Activated T-cell treated with anti-CD3 and anti-CD28 coated beads, Interleukin-2, amount 50 U/mL, for 72 hours (primary cell): ENCODE results near the gene MAL. TPM values are rescaled to one million over a fixed set of nuclear protein-coding genes. Genes with fewer than 3 reads are reported as not detected.

Experiments used
- ATAC-seq, 2 donors: fragments of 150-1000 bp; cut with Tn5 transposase; replicated peaks in 1 of 2; 2 replicates each; pipeline ENCODE4 v1.10.0; 2021; ENCODE audit warnings: moderate library complexity in 2 of 2, mild to moderate bottlenecking in 1 of 2
- DNase-seq, 2 donors: peaks; one replicate each; pipeline ENCODE4 v3.0.0; 2021 to 2022; ENCODE audit warnings: mixed read lengths in 1 of 2
- H3K27ac Mint-ChIP-seq: one replicate; pipeline ENCODE4 v1.8.0; 2022; ENCODE audit warnings: mild to moderate bottlenecking, moderate library complexity, mixed read lengths
- H3K27me3 Mint-ChIP-seq: one replicate; pipeline ENCODE4 v1.8.0; 2022; ENCODE audit warnings: low read depth, mixed read lengths
- H3K36me3 Mint-ChIP-seq, 2 donors: one replicate each; pipeline ENCODE4 v1.8.0; 2022; ENCODE audit warnings: mixed read lengths in 2 of 2, mild to moderate bottlenecking in 1 of 2; ENCODE audit not compliant: insufficient read depth in 2 of 2
- H3K4me1 Mint-ChIP-seq: one replicate; pipeline ENCODE4 v1.8.0; 2022; ENCODE audit warnings: low read depth, mixed read lengths
- H3K4me3 Mint-ChIP-seq, 2 donors: one replicate each; pipeline ENCODE4 v1.8.0; 2022; ENCODE audit warnings: mild to moderate bottlenecking in 2 of 2, mixed read lengths in 2 of 2, moderate library complexity in 2 of 2
- H3K9me3 Mint-ChIP-seq, 2 donors: one replicate each; pipeline ENCODE4 v1.8.0; 2022; ENCODE audit warnings: mixed read lengths in 2 of 2
- total RNA-seq, 2 donors: library from RNA; stranded (reverse); gene quantifications; one replicate each; pipeline ENCODE4 v1.2.3, GENCODE V29; 2022

The MAL gene
- total RNA-seq, 2 donors from 2014 or later: 92.6 to 93.8 TPM

DNA sequence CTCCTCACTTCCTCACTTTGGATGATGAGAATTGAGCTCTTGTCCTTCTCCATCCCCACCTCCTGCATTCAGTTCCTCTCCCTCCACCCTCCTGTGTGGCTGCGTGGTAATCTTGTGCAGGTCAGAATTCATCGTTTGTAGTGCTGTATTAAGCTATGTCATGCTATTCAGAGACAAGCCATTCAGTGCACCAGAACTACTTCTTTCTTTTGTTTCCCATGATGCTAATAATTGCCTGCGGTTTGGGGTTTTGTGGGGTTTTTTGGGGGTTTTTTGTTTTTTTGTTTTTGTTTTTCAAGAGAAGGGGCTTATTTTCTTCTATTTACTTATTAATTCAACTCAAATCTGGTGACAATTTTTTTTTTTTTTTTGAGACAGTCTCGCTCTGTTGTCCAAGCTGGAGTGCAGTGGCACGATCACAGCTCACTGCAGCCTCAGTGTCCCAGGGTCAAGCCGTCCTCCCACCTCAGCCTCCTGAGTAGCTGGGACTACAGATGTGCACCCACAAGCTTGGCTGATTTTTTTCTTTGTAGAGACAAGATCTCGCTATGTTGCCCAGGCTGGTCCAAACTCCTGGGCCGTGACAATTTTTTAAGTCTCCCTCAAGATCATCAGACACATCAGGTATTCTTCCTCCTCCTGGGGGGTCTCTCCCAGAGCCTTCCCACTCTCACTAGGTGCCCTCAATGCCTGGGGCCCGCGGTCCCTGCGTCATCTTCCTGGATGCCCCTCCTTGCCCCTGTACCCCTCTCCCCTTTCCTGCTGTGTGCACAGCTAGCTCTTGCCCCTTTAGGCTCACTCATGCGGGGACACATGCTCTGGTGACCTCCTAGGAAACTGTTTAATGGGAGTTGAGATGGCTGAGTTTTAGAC, 37.8 kb downstream of the MAL start:
- Mint-ChIP-seq H3K27me3 (no peaks in the 10 kb centered on the region), H3K27ac (peak overlapping the region; percentile 64), H3K9me3 (no peaks in the 10 kb centered on the region), H3K4me3 (peak overlapping the region; percentile 16 to 57), H3K36me3 (no peaks in the 10 kb centered on the region), H3K4me1 (peaks cover 34% of the 10 kb centered on the region)
- ATAC-seq: peak in 1 of 2 donors; percentile 19
- DNase-seq: no peak

DNA sequence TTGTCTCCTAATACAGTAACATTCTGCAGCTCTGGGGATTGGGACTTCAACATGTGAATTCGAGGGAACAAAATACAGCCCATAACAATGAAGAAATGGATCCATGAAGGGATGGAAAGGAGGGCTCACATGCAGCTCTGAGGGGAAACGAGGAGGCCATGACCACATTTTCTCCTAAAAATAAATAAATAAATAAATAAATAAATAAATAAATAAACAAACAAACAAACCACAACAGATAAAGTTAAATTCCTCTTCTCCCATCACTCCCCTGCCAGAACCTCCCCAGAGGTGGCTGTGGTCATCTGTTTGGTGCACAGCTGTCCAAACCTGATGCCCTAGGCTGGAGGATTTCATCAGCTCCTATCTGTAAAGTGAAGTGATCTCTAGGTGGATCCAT, 42.7 kb downstream of the MAL start:
- DNase-seq: no peak
- ATAC-seq: no peak
- Mint-ChIP-seq H3K4me1 (peaks cover 11% of the 10 kb centered on the region), H3K27me3 (no peaks in the 10 kb centered on the region), H3K36me3 (peaks cover 0 to 3% of the 10 kb centered on the region in 2 donors), H3K9me3 (no peaks in the 10 kb centered on the region), H3K4me3 (no peak overlapping the region), H3K27ac (no peak overlapping the region)

GRCh38 chr2:95069465-95069864, 44.0 kb downstream of the MAL start:
- Mint-ChIP-seq H3K36me3 (peaks cover 0 to 3% of the 10 kb centered on the region in 2 donors), H3K9me3 (no peaks in the 10 kb centered on the region), H3K4me3 (no peak overlapping the region), H3K27me3 (no peaks in the 10 kb centered on the region), H3K27ac (no peak overlapping the region), H3K4me1 (peaks cover 16% of the 10 kb centered on the region)
- ATAC-seq (no peak), DNase-seq (no peak)

DNA sequence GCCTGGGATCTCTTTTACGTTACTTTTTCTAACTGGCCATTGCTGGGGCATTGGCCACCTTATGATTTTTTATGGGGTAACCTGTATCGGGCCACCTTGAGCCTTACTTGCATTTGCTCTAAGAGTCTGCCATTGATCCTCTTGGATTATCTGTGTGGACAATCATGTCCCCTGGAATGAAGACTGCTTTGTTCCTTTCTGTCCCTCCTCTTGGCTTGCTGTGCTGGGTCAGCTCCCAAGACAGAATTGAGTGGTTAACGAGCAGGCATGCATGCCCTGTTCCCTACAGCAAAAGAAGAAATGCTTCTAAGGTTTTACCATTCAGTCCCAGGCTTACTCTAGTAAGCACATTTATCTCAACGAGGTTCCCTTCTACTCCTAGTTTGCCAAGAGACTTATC, 46.3 kb downstream of the MAL start:
- DNase-seq (no peak), ATAC-seq (no peak)
- Mint-ChIP-seq H3K27me3 (no peaks in the 10 kb centered on the region), H3K36me3 (peaks cover 0 to 3% of the 10 kb centered on the region in 2 donors), H3K4me1 (peaks cover 40% of the 10 kb centered on the region), H3K27ac (no peak overlapping the region), H3K9me3 (no peaks in the 10 kb centered on the region), H3K4me3 (no peak overlapping the region)

DNA sequence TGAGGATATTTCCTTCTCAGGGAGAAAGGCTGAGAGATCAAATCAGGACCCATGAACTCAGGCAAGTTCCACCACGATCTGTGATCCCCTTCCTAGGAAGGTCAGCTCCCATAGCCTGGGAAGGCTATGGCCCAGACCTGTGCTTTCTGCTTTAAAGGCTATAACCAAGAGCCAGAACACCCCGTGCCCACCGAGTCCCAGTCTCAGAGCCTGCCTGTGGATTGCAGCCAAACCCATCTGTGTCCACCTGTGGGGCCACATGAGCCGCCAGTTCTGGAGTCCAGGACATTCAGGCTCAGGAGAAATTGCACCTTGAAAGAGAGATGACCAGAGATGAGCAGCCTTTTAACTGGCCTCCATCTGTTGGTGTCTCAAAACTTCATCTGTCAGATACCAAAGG, 46.9 kb downstream of the MAL start:
- H3K36me3 Mint-ChIP-seq: peaks cover 0 to 3% of the 10 kb centered on the region in 2 donors

GRCh38 chr2:95073856-95074662, 48.6 kb downstream of the MAL start:
- ATAC-seq (peak; percentile 10 to 19), DNase-seq (peak; percentile 34 to 35)
- peak overlapping the region; percentile 90 for H3K27ac Mint-ChIP-seq
- H3K4me3 Mint-ChIP-seq: peak overlapping the region; percentile 86 to 89
- peaks cover 61% of the 10 kb centered on the region for H3K4me1 Mint-ChIP-seq
- no peaks in the 10 kb centered on the region for H3K27me3 Mint-ChIP-seq
- H3K36me3 Mint-ChIP-seq: peaks cover 0 to 3% of the 10 kb centered on the region in 2 donors
- no peaks in the 10 kb centered on the region for H3K9me3 Mint-ChIP-seq

More for the DNA sequence above, 46.9 kb downstream of the MAL start:
- ATAC-seq (no peak), DNase-seq (no peak)
- Mint-ChIP-seq H3K27ac (no peak overlapping the region), H3K27me3 (no peaks in the 10 kb centered on the region), H3K4me3 (no peak overlapping the region), H3K4me1 (peaks cover 45% of the 10 kb centered on the region), H3K9me3 (no peaks in the 10 kb centered on the region)

GRCh38 chr2:95074663-95075439, 49.3 kb downstream of the MAL start:
- DNase-seq (peak; percentile 71 to 80), ATAC-seq (peak; percentile 67 to 69)
- peak overlapping the region; percentile 90 for H3K27ac Mint-ChIP-seq
- H3K36me3 Mint-ChIP-seq: peaks cover 0 to 3% of the 10 kb centered on the region in 2 donors
- H3K27me3 Mint-ChIP-seq: no peaks in the 10 kb centered on the region
- H3K4me3 Mint-ChIP-seq: peak overlapping the region; percentile 86 to 89
- peaks cover 69% of the 10 kb centered on the region for H3K4me1 Mint-ChIP-seq
- H3K9me3 Mint-ChIP-seq: no peaks in the 10 kb centered on the region

- peaks cover 0 to 3% of the 10 kb centered on the region in 2 donors for H3K36me3 Mint-ChIP-seq
- no peaks in the 10 kb centered on the region for H3K27me3 Mint-ChIP-seq
- peaks cover 72% of the 10 kb centered on the region for H3K4me1 Mint-ChIP-seq
- ATAC-seq (no peak), DNase-seq (no peak)
- no peaks in the 10 kb centered on the region for H3K9me3 Mint-ChIP-seq
- H3K4me3 Mint-ChIP-seq: peak overlapping the region; percentile 86 to 89
- H3K27ac Mint-ChIP-seq: peak overlapping the region; percentile 93
Observed at GRCh38 chr2:95075440-95076132, 50.1 kb downstream of the MAL start.

- Mint-ChIP-seq H3K4me1 (peaks cover 72% of the 10 kb centered on the region), H3K27ac (no peak overlapping the region), H3K9me3 (no peaks in the 10 kb centered on the region), H3K27me3 (no peaks in the 10 kb centered on the region), H3K36me3 (peaks cover 0 to 3% of the 10 kb centered on the region in 2 donors), H3K4me3 (peak overlapping the region; percentile 86 to 89)
- peak; percentile 74 to 79 for ATAC-seq
- peak; percentile 94 for DNase-seq
Observed at GRCh38 chr2:95076705-95077529, 51.4 kb downstream of the MAL start.

- H3K27ac Mint-ChIP-seq: no peak overlapping the region
- DNase-seq (no peak), ATAC-seq (no peak)
- peaks cover 72% of the 10 kb centered on the region for H3K4me1 Mint-ChIP-seq
- peaks cover 0 to 3% of the 10 kb centered on the region in 2 donors for H3K36me3 Mint-ChIP-seq
- peak overlapping the region; percentile 86 to 89 for H3K4me3 Mint-ChIP-seq
- no peaks in the 10 kb centered on the region for H3K9me3 Mint-ChIP-seq
- H3K27me3 Mint-ChIP-seq: no peaks in the 10 kb centered on the region
Observed at GRCh38 chr2:95077530-95077825, 52.0 kb downstream of the MAL start.

GRCh38 chr2:95077861-95078603, 52.5 kb downstream of the MAL start:
- peak overlapping the region; percentile 27 to 89 for H3K4me3 Mint-ChIP-seq
- no peaks in the 10 kb centered on the region for H3K27me3 Mint-ChIP-seq
- H3K36me3 Mint-ChIP-seq: peaks cover 0 to 1% of the 10 kb centered on the region in 2 donors
- H3K27ac Mint-ChIP-seq: peak overlapping the region; percentile 41
- ATAC-seq (no peak), DNase-seq (no peak)
- H3K9me3 Mint-ChIP-seq: no peaks in the 10 kb centered on the region
- peaks cover 70% of the 10 kb centered on the region for H3K4me1 Mint-ChIP-seq
